ENCODE results near the gene PNN.
"Not testable (repeated sequence)": the region's sequence is repeated elsewhere in the genome, so short reads cannot be mapped to it uniquely, and the experiment has no call there.

The PNN gene

GRCh38 chr14:39230416-39231035 is 55.5 kb downstream of the PNN start:
- H3K36me3 ChIP-seq = no peaks in the 10 kb centered on the region
- no peak overlapping the region for H3K4me3 ChIP-seq (ENCODE audit: low read depth in 1 of 2, low read length in 1 of 2)
- H3K27ac ChIP-seq = no peak overlapping the region
- no peak for TF ChIP-seq CTCF (IDR thresholded peaks at IDR 0.05)
- no peaks in the 10 kb centered on the region for H3K27me3 ChIP-seq
- peaks cover 8 to 17% of the 10 kb centered on the region in 2 experiments for H3K4me1 ChIP-seq (ENCODE audit: control insufficient read depth in 1 of 2, insufficient read depth in 1 of 2, low read depth in 1 of 2, low read length in 1 of 2)
- no peaks in the 10 kb centered on the region for H3K9me3 ChIP-seq

- peak; percentile 19 for TF ChIP-seq CTCF (IDR thresholded peaks at IDR 0.05)
- H3K27ac ChIP-seq; H3K27me3 ChIP-seq; H3K36me3 ChIP-seq; H3K9me3 ChIP-seq; H3K4me3 ChIP-seq (ENCODE audit: low read depth in 1 of 2, low read length in 1 of 2): not testable (repeated sequence)
- H3K4me1 ChIP-seq (ENCODE audit: control insufficient read depth in 1 of 2, insufficient read depth in 1 of 2, low read depth in 1 of 2, low read length in 1 of 2) = peaks cover 8 to 17% of the 10 kb centered on the region in 2 experiments
Measured at GRCh38 chr14:39231751-39232553, 56.9 kb downstream of the PNN start.
